ENCODE data around the gene CACNA1F. TPM values are rescaled to one million over a fixed set of nuclear protein-coding genes. Genes with fewer than 3 reads are reported as not detected.

CACNA1F gene
- total RNA-seq, 2 experiments from 2014 or later = 1.1 to 1.2 TPM

- Histone ChIP-seq H3K36me3 (ENCODE audit: insufficient read depth, low read length) (peaks cover 33% of the 10 kb centered on the region), H3K9me3 (ENCODE audit: control insufficient read depth in 1 of 2, insufficient read depth in 1 of 2, low read length in 2 of 2) (no peaks in the 10 kb centered on the region), H3K27me3 (ENCODE audit: control insufficient read depth in 1 of 2, insufficient read depth in 2 of 2, low read length in 2 of 2) (no peaks in the 10 kb centered on the region), H3K4me1 (ENCODE audit: insufficient read depth, low read length) (peaks cover 10% of the 10 kb centered on the region), H3K4me3 (ENCODE audit: low read length) (no peak overlapping the region), H3K27ac (ENCODE audit: low read depth in 1 of 2, low read length in 2 of 2) (no peak overlapping the region)
- CTCF ChIA-PET = no interaction called here
- H3K4me3 Mint-ChIP-seq = no peak overlapping the region
- TF ChIP-seq CTCF (IDR thresholded peaks at IDR 0.05) = no peak
- peaks cover 55% of the 10 kb centered on the region for H3K36me3 Mint-ChIP-seq (ENCODE audit: low read depth)
- peaks cover 12% of the 10 kb centered on the region for H3K4me1 Mint-ChIP-seq (ENCODE audit: low read depth)
- no peak for ATAC-seq (ENCODE audit: poor library complexity)
- DNase-seq = no peak
- no peaks in the 10 kb centered on the region for H3K9me3 Mint-ChIP-seq
- H3K27me3 Mint-ChIP-seq = no peaks in the 10 kb centered on the region
- intact Hi-C loops (cut with DNase I, micrococcal nuclease) = no loop called here
- no peak overlapping the region for H3K27ac Mint-ChIP-seq
- POLR2A ChIA-PET = no interaction called here
Observed at GRCh38 chrX:49179358-49179757, 53.8 kb downstream of the CACNA1F start.

GRCh38 chrX:49178537-49178936, 54.6 kb downstream of the CACNA1F start:
- no peak for TF ChIP-seq CTCF (IDR thresholded peaks at IDR 0.05)
- Mint-ChIP-seq H3K9me3 (no peaks in the 10 kb centered on the region), H3K27me3 (no peaks in the 10 kb centered on the region), H3K4me3 (no peak overlapping the region), H3K27ac (no peak overlapping the region), H3K36me3 (ENCODE audit: low read depth) (peaks cover 59% of the 10 kb centered on the region), H3K4me1 (ENCODE audit: low read depth) (peaks cover 12% of the 10 kb centered on the region)
- intact Hi-C loops (cut with DNase I, micrococcal nuclease) = no loop called here
- Histone ChIP-seq H3K27me3 (ENCODE audit: control insufficient read depth in 1 of 2, insufficient read depth in 2 of 2, low read length in 2 of 2) (no peaks in the 10 kb centered on the region), H3K36me3 (ENCODE audit: insufficient read depth, low read length) (peaks cover 40% of the 10 kb centered on the region), H3K9me3 (ENCODE audit: control insufficient read depth in 1 of 2, insufficient read depth in 1 of 2, low read length in 2 of 2) (no peaks in the 10 kb centered on the region), H3K4me1 (ENCODE audit: insufficient read depth, low read length) (peaks cover 10% of the 10 kb centered on the region), H3K4me3 (ENCODE audit: low read length) (no peak overlapping the region), H3K27ac (ENCODE audit: low read depth in 1 of 2, low read length in 2 of 2) (no peak overlapping the region)
- CTCF ChIA-PET = no interaction called here
- no peak for ATAC-seq (ENCODE audit: poor library complexity)
- POLR2A ChIA-PET = no interaction called here
- DNase-seq = no peak

- no peak overlapping the region for H3K27ac Mint-ChIP-seq
- intact Hi-C loops (cut with DNase I, micrococcal nuclease) = no loop called here
- H3K9me3 ChIP-seq (ENCODE audit: control insufficient read depth in 1 of 2, insufficient read depth in 1 of 2, low read length in 2 of 2) = no peaks in the 10 kb centered on the region
- H3K4me1 ChIP-seq (ENCODE audit: insufficient read depth, low read length) = peaks cover 16% of the 10 kb centered on the region
- no peak for TF ChIP-seq CTCF (IDR thresholded peaks at IDR 0.05)
- H3K4me1 Mint-ChIP-seq (ENCODE audit: low read depth) = peaks cover 15% of the 10 kb centered on the region
- ChIA-PET POLR2A (interaction anchor here (1.0 kb wide), 2 partner anchors 11 to 22 kb away, joined by 3 to 6 read pairs; no protein-coding TSS in a partner anchor), CTCF (interaction anchor here (0.8 kb wide), 1 partner anchor 14 kb away, joined by 7 read pairs; no protein-coding TSS in a partner anchor)
- H3K36me3 ChIP-seq (ENCODE audit: insufficient read depth, low read length) = peaks cover 39% of the 10 kb centered on the region
- no peak overlapping the region for H3K4me3 ChIP-seq (ENCODE audit: low read length)
- ATAC-seq (ENCODE audit: poor library complexity) = no peak
- peaks cover 59% of the 10 kb centered on the region for H3K36me3 Mint-ChIP-seq (ENCODE audit: low read depth)
- H3K27ac ChIP-seq (ENCODE audit: low read depth in 1 of 2, low read length in 2 of 2) = no peak overlapping the region
- DNase-seq = no peak
- no peaks in the 10 kb centered on the region for H3K9me3 Mint-ChIP-seq
- no peaks in the 10 kb centered on the region for H3K27me3 Mint-ChIP-seq
- no peaks in the 10 kb centered on the region for H3K27me3 ChIP-seq (ENCODE audit: control insufficient read depth in 1 of 2, insufficient read depth in 2 of 2, low read length in 2 of 2)
- H3K4me3 Mint-ChIP-seq = no peak overlapping the region
Observed at GRCh38 chrX:49177873-49178480, 55.2 kb downstream of the CACNA1F start.

Measured in CD4-positive, alpha-beta T cell (primary cell).